Activated naive CD4-positive, alpha-beta T cell treated with Interleukin-2 at 50 U/mL for 16 hours (primary cell): Measurements from ENCODE around the gene VAV1.
"Not testable (repeated sequence)": the region's sequence is repeated elsewhere in the genome, so short reads cannot be mapped to it uniquely, and the experiment has no call there.

Experiments
- DNase-seq: peaks from one replicate; pipeline ENCODE4 v3.0.0-alpha.2; 2020

Gene VAV1

GRCh38 chr19:6760606-6761005 lies 11.9 kb upstream of the VAV1 start:
- no peak for DNase-seq

DNA sequence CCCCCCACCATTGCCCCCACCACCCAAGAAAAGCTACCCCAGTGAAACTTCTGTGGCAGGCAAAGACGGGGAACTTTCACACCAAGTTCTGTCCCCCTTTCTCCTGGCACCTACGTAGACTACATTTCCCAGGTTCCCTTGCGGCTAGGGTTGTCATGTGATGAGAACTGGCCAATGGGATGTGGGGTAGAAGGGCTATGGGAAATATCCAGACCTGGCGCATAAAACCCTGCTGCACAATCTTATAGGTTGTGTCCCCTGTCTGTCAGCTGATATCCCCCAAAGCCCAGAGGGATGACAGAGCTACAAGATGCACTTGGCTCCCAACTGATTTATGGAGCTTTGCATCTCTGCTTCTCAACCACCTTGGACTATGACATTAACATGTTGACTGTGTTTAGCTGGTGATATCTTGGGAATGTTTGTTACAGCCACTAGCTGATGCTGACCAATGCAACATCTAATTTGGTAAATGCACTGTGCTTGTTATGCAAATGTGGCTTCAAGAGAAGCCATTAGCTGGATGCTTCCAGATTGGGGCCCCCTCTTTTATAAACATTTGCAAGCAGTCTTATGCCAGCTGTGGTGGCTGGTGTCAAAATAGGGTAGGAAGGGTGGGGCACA lies 11.3 kb upstream of the VAV1 start:
- DNase-seq, result no peak

- not testable (repeated sequence) for DNase-seq
Observed at GRCh38 chr19:6762253-6762797, 10.2 kb upstream of the VAV1 start.

- no peak for DNase-seq
Observed at GRCh38 chr19:6765738-6766356, 6.7 kb upstream of the VAV1 start.

GRCh38 chr19:6766357-6767080 lies 6.0 kb upstream of the VAV1 start:
- peak; percentile 11 for DNase-seq

- DNase-seq, result no peak
Observed at GRCh38 chr19:6767081-6767356, 5.5 kb upstream of the VAV1 start.

DNA sequence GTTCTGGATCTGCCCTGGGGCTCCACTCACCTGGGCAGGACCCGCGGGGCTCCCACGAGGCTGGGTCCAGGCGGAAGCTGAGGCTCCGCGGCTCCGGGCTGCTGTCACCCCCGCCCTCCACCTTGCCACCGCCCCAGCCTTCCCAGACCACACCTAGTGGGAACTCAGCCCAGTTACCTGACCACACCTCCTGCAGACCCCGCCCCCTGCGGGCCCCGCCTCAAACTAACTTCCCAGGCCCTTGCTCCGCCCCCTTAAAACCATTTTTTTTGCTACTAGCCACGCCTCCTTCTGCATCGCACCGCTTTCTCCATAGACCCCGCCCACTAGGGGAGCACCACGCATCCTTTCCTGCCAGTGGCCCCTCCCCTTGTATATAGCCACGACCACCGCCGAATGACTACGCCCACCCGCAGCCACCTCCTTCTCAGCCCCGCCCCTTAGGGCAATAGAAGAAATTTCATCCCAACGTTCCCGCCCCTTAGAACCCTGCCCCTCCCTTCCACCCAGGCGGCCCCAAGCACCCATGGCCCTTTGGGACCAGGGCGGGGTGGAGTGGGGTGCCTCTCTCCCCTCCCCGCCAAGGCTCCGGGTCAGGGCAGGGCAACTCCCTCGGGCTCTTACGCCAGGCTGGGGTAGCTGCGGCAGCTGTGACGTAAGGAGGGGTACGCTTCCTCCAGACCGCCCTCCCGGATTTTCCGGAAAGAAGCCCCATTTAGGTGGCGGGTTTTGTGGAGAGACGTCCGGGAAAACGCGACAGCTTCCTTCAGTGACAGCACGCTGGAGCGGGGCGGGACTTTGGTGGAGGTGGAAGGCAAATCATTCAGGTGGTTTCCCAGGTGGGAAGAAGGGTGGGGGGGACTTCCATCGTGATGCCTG lies 4.9 kb upstream of the VAV1 start, which contains the start of gene SH2D3A:
Gene SH2D3A, minus strand, starts transcription at position 79 of the 879 bp plus-strand sequence. CDS start 3,687 bp downstream, outside the sequence.
- peak; percentile 92 for DNase-seq

GRCh38 chr19:6768236-6768785 lies 4.2 kb upstream of the VAV1 start:
- DNase-seq, result peak; percentile 11

GRCh38 chr19:6769006-6769619 lies 3.4 kb upstream of the VAV1 start:
- no peak for DNase-seq

DNA sequence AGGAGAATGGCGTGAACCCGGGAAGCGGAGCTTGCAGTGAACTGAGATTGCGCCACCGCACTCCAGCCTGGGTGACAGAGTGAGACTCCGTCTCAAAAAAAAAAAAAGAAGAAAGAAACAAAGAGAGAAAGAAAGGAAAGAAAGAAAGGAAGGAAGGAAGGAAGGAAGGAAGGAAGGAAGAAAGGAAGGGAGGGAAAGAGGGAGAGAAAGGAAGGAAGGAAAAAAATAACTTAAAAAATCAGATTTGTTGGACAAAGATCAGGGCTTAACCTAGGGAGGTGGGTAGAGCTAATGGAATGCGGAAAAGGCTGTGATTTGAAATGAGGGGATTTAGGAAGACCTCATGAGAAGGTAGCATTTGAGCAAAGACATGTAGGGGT lies 870 bp upstream of the VAV1 start:
- DNase-seq, result not testable (repeated sequence)

DNA sequence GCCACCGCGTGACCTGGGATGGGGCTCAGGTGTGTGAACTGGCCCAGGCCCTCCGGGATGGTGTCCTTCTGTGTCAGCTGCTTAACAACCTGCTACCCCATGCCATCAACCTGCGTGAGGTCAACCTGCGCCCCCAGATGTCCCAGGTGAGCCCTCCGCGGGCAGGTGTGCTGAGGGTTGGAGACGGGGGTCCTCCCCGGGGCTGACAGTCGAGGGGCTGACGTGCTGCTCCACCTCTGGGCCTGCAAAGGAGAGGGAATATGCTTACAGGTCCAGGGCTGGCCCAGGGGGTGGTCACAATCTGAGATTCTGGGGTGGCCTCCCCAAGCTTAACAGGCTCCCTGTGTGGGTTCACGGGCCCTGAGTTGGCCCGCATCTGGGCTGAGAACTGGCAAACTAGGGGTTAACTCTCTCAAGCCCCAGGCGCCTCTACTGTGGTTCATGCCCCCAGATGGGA lies 386 bp downstream of the VAV1 start:
- DNase-seq, result no peak

DNA sequence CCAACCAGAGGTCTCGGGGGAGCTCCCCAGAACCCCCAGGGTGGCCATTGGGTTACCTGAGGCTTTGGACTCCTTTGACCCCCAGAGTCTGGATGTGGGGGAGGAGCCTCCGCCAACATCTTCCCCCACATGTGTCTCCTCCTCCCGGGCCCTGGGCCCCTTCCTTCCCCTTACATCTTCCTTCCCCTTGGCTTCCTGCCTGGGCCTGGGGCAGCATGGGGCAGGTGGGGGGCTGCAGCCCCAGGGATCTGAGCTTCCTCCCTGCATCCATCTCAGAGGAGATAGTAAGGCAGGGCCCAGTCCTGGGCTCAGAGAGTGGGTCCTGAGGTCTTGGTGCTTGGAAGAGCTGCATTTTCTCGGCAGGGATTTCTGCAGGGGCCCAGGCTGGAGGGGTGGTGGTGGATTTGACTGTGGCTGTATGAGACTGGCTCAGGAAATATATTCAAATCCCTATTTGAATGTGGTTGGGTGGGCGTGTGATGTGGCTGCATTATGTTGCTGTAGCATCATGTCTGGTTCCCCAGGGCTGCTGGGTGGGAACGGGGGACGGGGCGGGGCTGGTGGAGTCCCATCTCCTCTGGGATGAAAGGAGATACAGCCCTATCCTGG lies 919 bp downstream of the VAV1 start:
- peak; percentile 64 for DNase-seq

DNA sequence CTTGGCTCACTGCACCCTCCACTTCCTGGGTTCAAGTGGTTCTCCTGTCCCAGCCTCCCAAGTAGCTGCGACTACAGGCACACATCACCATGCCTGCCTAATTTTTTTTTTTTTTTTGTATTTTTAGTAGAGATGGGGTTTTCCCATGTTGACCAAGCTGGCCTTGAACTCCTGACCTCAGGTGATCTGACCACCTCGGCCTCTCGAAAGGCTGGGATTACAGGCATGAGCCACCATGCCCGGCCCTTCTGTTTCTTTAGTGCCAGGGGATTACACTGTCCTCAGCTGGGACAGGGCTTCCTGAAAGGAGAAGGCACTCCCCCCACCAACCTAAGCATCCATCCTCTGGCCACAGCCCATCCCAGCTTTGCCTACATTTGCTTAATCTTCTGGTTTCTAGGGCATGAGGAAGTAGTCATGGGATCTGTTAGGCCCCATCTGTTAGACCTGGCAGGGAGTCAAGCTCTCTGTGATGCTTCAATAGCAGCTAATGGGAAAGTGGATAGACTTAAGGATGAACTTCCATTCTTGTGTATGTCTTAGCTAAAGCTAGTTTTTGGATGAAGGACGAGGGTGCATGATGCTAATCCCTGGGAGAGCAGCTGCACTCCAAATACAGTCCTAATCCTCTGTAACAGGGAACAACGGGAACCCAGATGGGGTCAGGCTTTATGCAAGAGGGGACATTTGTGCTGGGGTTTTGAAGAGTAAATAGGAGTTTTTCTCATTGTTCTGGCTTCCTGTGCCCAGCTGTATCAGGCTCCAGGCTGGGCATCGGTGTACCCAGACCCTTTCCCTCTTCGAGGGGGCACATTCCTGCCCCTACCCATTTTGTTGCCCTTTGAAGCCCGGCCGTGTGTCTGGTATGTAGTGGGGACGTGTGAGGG lies 2.6 kb downstream of the VAV1 start:
- no peak for DNase-seq

GRCh38 chr19:6776045-6776444 lies 3.5 kb downstream of the VAV1 start:
- DNase-seq, result not testable (repeated sequence)

DNA sequence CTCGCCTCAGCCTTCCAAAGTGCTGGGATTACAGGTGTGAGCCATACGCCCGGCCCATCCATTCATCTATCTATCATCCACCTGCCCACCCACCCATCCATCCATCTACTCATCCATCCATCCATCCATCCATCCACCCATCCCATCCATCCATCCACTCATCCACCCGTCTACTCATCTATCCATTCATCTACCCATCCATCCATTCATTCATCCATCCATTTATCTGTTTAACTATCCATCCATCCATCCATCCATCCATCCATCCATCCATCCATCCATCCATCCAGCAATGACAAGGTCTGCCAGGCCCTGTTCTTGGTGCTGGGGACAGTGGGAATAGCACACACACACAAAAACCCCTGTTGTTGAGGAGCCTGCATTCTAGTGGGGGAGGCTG lies 4.5 kb downstream of the VAV1 start:
- DNase-seq, result no peak

DNA sequence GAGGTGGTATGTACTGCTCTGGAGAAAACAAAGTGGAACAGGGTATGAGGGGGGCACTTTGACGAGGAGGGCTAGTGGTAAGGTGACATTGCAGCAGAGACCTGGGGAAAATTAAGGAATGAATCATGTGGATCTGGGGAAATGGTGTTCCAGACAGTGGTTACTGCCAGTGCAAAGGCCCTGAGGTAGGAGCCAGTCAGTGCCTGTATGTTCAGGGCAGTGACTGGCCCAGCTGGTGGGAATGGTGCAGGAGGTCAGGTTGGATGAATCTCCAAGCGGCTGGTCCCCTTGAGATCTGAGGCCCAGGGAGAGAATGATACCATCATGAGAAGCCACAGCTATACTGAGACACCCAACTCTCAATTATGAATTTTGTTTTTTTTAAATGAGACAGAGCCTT lies 4.9 kb downstream of the VAV1 start:
- no peak for DNase-seq

GRCh38 chr19:6778386-6778785 lies 5.9 kb downstream of the VAV1 start:
- no peak for DNase-seq

- DNase-seq, result no peak
Observed at GRCh38 chr19:6779206-6779605, 6.7 kb downstream of the VAV1 start.

- no peak for DNase-seq
Observed at GRCh38 chr19:6787393-6787792, 14.9 kb downstream of the VAV1 start.

DNA sequence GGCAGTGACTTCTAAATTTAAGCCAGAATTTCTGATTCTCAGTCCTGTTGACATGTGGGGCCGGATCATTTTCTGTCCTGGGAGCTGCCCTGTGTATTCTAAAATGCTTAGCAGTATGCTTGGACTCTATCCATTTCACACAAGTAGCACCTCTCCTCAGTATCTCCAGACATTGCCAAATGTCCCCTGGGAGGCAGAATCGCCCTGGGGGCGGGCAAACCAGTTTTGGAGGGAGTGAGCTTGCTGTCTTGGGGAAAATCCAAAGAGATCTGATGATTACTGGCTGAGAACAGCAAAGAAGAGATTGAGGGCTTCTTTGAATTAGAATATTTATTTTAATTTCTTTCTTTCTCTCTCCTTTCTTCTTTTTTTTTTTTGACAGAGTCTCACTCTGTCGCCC lies 16.4 kb downstream of the VAV1 start:
- no peak for DNase-seq
